GM19324 (cell line): ENCODE measurements around the gene CEP112.

Experiments used
- ATAC-seq: cut with Tn5 transposase; IDR thresholded peaks from one replicate; pipeline ENCODE4 v1.9.1; 2021; ENCODE audit warnings: mild to moderate bottlenecking, moderate library complexity; ENCODE audit not compliant: unreplicated experiment, low FRiP score

CEP112 gene

DNA sequence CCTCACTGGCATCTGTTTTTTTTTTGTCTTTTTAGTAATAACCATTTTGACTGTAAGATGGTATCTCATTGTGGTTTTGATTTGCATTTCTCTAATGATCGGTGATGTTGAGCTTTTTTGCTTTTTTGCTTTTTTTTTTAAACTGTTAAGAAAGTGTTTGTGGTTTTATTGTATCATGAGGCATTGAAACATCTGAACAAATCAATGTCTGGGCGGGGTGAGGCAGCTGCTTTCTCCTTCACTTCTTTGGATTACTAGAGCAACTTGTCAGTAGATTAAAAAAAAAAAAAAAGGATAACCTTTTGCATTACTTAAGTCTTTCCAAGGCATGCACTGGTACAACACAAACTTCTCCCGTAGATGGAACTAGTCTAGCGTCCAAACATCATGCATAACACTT lies 191.7 kb downstream of the CEP112 start:
- ATAC-seq = no peak

DNA sequence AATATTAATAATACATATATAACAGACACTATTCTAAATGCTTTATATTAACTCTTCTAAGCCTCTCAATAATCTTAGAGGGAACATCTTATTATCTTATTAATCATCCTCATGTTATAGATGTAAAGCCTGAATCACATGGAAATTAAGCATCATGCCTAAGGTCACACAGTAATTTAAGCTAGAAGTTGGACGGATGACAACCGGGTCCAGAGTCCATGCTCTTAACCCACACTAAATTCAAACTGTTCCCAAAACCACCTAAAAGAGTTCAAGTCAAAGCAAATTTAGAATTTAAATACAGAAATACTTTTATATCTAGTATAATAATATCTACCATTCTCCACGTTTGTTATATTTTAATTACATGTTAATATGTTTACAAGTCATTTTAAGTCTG lies 193.3 kb downstream of the CEP112 start:
- no peak for ATAC-seq

DNA sequence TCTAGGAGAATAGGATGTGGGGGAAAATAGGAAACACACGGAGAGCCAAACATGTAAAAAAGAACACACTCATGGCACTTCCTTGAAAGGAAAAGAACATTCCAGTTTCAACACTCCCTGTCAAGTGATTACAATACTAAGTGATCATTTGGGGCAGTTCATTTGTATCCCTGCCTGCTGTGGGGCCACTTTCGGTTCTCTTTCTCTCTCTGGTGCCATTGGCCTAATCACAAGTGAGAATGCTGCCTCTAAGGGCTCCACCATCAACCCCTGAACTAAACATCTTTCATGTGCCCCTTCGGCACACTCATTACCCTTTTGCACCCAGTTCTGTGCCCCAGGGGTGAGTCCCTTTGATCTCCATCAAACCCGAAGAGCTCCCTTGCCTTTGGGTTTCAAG lies 197.3 kb downstream of the CEP112 start:
- no peak for ATAC-seq

DNA sequence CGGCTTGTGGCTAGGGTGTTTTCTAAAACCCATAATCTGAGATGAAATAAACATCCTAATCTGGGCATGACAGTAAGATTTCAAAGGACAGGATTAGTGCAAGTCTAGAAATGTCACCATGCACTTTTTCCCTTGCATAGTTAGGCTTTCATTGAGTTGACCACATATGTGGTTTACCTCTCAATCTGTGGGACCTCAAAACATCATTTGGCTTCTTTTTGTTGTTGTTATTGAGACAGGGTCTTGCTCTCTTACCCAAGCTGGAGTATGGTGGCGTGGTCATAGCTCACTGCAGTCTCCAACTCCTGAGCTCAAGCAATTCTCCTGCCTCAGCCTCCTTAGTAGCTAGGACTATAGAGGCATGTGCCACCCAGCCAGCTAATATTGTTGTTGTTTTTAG lies 197.8 kb downstream of the CEP112 start:
- ATAC-seq = no peak

DNA sequence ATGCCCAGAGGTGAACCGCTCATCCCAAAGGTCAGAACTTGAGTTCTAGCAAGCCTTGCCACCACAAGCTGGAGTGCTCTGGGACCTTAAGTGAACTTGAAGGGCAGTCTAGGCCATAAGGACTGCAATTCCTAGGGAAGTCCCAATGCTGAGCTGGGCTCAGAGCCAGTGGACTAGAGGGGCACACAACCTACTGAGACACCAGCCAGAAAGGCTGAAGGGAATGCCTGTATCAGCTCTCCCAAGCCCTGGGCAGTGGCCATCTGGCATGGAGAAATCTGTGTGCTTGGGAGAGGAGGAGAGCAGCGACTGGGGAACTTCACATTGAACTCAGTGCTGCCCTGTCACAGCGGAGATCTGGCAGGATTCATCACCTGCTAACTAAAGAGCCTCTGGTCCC lies 201.3 kb downstream of the CEP112 start:
- ATAC-seq = no peak

DNA sequence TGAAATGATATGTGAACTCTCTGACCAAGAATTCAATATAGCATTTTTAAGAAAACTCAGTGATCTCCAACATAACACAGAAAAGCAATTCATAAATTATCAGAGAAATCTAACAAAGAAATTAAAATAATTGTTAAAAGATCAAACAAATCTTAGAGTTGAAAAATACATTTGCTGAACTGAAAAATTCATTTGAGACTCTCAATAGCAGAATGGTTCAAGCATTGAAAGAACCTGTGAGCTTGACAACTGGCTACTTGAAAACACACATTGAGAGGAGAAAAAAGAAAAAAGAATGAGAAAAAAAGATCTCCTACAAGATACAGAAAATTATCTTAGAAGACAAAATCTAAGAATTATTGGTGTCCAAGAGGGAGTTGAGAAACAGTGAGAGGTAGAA lies 203.5 kb downstream of the CEP112 start:
- no peak for ATAC-seq

DNA sequence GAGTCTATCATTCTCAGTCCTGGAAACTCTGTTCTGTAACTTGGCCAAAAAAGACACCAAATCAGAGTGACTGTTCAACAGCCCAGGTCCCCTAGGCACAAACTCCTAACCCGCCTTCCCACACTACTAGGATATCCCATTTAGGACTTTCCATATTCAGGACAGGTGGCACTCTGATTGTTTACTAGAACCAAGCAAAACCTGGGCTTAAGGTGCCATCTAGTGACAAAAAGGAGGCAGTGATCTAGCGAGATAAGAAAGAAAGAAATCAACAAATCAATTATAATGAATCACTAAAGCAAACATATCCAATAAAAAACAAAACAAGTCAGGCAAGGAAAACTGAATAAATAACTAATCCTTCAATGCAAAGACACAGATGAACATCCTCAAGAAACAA lies 203.9 kb downstream of the CEP112 start:
- no peak for ATAC-seq

DNA sequence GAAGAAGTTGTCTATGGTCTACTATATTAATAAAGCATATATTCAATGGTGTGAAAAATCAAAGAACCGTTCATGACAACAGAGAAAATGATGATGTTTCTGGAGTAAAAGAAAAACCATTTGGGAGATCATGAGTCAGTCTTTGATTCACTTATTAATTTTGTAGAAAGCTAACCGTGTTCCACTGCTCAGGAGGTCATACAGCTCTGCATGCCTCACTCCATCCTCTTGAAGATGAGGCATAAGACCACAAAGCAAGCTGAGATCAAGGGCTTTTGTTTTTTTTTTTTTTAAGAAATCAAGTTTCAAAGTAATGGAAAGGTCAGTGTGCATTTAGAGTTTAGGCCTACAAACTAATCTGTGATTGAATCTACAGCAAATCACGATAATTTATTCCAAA lies 206.4 kb downstream of the CEP112 start:
- ATAC-seq = no peak

DNA sequence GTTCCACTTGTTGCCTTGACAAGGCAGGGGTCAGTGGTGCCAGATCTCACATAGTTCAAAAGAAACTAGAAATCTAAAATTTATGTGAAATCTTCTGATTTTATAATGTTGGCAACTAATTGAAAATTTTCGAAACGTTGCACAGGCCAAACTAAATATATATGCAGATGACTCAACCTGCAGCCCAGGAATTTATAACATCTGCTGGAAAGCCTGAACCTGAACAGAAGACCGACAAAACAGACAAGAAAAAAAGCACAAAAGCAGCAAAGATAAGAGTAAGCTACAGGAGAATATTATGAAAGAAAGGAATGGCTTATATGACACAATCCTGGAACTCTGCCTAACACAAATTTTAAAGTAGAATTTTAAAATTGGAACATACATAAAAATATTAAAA lies 207.6 kb downstream of the CEP112 start:
- ATAC-seq = no peak

DNA sequence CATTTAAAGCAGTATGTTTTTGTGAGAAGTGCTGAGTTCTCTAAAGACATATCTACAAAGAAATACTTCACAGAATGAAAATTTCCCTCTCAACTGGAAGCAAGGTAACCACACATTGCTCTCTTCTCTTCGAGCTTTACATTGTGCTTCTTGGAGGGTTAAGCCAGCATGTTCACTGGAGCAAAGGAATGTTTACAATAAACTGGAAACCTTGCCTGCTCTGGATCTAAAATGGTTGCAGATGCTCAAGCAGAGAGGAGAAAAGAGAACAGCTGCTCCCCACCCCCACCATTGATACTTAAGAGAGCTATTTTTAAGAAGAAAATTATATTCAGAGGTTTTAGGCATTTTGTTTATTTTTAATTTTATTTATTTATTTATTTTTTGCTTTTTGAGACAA lies 213.1 kb downstream of the CEP112 start:
- no peak for ATAC-seq

DNA sequence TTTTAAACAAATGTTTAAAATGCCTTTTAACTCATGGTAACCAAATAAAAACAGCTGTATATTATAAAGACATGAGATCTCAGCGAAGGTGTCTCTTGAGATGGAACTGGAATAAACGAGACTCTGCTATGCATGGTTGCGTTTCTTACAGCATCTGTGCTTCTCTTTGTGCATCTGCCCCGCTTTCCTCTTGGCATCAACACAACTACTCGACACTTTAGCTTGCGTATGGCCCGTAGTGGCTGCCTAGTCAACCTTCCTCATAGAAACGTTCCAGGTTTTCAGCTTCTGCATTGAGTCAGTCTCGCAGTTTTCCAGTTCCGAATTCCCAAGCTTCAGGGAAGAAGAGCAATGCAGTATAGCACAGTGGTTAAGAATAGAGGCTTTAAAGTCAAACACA lies 214.9 kb downstream of the CEP112 start:
- ATAC-seq = no peak

DNA sequence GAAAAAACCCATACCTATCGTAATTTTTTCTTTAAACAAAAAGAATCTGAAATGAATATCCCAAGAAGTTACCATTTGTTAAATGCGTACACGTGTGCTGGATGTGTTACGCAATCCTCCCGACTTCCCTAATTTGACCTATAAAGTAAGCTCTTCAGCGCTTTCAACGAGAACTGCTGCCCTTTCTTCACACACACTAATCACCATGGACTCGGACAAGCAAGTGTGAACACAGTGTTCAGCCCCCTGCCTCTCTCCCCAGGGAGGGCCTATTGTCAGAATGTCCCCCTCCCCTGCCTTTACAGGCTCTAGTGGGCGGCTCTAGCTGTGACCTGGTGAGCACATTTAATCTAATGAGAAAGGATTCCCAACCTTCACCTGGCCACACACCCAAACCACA lies 216.1 kb downstream of the CEP112 start:
- ATAC-seq = no peak

DNA sequence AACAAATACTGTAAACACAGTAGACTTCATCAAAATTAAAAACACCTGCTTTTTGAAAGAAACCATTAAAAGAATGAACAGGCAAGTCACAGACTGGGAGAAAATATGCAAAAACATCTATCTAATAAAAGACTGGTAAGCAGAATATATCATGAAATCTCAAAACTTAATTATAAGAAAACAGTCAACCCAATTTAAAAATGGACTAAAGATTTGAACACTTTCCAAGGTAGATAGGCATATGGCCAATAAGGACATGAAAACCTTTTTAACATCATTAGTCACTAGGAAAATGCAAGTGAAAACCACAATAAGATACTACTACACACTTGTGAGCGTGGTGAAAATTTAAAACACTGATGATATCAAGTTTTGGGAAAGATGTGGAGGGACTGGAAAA lies 218.7 kb downstream of the CEP112 start:
- no peak for ATAC-seq

DNA sequence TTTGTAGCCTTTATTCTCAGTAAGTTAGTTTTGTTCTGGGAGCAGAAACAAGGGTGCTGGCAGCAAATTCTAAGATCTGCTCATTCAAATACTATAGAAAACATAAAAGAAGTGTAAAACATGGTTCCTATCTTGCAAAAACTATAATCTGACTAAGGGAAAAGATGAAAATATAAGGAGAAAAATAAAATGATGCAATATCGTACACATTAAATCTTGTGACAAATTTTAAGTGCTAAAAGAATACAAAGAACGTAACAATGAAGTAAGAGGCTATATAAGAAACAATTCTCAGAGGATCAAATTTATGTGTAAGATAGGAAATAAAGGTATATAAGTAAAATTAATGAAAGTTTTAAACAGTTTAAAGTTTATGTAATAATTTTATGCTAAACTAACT lies 224.6 kb downstream of the CEP112 start:
- no peak for ATAC-seq

DNA sequence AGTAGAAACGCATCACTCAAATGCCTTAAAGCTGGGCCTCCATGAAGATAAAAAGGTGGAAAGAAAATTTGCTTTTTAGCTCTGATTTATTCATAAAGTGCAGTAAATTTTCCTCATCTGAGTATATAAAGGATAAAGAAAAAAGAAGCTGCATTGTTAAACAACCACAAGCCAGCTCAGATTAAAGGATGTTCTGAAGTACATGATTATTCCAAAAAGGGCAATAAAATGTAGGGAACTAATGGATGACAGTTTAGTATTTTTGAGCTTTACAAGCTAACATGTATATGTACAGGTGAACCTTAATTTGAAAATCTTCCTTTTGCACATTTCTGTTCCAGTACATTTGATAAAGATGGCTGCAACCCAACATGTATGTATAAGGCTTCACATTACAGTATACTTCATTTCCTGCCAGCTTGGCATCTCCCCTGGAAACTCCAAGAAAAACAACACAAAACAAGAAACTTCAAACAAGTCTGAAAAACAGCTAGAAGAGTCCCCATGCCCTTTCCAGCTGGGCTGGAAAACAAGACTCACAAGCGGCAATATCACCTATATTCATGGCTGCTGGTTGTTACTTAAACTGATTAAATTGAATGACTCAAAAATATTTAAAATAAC lies 225.7 kb downstream of the CEP112 start:
- ATAC-seq = no peak

DNA sequence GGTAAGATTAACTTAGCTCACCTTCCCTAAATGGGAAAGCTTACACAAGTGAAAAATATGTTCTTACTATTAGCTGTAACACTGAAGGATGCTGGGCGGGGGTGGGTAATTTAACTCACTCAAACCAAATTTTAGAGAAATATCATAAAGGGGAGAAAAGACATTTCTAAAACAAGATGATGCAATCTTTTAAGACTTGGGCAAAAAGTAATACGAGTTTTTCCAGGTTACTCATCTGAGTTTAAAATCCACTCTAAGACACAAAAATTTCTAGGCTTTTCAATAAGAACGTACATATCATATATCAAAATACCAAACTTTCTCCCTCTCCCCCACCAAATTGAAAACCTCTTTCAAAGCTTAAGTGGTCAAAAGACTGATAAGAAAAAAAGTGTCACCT lies 228.8 kb downstream of the CEP112 start:
- no peak for ATAC-seq

DNA sequence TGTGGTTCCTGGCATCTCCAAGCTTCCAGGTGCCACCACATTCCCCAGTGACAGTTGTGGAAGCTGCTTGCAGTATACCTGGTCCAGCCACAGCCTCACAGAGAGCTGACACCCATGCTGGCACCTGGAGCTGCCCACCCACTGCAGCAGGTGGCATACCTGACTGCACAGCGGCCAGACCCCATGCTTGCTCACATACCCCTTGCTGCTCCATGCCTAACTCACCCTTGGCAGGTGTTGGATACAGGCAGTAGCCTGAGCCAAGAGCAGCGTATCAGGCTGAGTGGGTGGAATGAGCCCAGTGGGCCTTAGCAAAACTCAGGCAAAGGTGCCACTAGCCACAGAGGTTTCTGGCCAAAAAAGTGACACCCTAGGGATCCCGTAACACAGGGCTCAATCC lies 232.3 kb downstream of the CEP112 start:
- no peak for ATAC-seq

DNA sequence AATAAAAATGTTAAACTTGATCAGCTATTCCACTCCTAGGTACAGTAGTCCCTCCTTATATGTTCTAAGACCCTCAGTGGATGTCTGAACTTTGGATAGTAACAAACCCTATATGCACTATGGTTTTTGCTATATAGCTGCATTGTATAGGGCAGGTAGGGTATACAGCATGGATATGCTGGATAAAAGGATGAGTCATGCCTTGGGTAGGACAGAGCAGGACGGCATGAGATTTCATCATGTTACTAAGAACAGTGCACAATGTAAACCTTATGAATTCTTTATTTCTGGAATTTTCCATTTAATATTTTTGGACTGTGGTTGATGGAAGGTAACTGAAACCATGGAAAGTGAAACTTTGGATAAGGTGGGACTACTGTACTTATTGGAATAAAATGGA lies 235.1 kb downstream of the CEP112 start:
- ATAC-seq = no peak

DNA sequence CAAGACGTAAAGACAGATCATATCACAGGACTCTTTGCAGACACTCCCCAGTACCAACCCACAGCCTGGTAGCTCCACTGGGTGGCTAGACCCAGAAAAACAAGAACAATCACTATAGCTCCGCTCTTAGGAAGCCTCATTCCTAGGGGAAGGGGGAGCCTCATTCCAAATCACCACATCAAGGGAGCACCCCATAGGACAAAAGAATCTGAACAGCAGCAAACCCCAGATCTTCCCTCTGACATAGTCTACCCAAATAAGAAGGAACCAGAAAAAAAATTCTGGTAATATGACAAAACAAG lies 237.8 kb downstream of the CEP112 start:
- no peak for ATAC-seq

DNA sequence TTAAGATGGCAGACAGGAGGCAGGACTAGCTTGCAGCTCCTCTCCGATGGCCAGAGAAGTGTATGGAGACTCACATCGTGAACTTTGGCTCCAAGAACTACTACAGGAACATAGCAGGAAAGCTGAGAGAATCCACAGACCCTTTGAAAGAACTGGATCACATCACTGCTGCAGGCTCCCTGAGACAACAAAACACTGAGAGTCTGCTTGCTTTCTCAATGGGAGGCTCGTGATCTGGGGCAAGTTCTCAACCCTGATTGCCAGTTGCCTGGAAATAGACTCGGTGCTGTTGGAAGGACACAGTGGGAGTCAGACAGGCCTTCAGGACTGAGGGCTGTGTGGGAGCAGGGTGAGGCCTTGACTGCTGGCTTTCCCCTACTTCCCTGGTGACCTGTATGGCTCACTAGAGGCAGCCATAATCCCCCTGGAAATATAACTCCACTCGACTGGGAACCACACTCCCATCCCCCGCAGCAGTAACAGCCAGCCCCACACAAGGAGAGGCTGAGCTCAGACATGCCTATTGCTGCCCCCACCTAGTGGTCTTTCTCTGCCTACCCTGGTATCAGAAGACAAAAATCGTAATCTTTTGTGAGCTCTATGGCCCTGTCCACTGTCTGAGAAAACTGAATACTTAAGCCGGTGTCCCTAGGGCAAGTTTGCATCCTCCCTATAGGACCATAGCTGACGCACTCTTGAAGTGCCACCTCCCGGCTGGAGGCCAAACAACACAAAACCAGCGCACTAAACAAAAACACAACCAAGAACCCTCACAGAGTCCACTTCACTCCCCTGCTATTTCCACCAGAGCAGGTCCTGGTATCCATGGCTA lies 238.4 kb downstream of the CEP112 start:
- ATAC-seq = no peak

DNA sequence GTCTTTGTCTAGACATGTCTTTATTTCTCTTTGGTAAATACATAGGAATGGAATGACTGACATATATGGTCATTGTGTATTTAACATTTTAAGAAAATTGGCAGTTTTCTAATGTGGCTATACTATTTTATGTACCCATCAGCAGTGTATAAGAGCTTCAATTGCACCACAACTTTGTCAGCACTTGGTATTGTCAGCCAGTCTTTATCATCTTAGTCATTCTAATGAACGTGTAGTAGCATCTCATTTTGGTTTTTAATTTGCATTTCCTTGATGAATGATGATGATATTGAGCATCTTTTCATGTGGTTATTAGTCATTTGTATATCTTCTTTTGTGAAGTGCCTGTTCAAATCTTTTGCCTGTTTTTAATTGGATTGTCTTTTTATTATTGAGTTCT lies 239.3 kb downstream of the CEP112 start:
- no peak for ATAC-seq

DNA sequence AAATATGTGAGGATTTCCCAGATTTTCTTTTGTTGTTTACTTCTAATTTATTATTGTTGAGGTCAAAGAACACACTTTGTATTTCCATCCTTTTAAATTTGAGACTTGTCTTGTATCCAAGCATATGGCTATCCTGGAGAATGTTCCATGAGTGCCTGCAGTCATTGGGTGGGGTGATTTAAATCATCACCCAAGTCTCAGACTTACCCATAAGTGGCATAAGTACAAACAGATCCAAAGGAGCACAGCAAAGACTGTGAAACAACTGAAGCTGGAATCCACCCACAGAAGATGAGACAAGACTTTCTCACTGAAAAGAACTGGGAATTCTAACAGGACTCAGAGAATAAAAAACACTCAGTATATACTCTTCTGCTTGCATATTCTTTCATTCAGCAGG lies 239.9 kb downstream of the CEP112 start:
- no peak for ATAC-seq

DNA sequence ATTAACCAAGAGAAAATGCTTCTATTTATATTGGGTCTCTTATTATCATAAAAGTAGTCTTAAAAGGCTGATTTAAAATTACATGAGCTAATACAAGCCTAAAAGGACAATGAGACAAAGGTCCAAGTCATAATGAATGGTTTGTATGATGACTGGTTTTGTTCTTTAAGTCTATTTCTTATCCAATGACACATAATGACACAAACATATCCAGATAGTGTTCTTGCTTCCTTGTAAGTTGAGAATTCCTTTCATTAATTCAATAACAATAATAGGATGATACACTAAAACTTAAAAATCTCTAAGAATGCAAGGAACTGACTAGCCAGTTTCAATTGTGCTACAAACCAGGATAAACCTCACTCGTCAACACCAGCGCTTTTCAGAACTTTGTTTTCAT lies 244.1 kb downstream of the CEP112 start:
- no peak for ATAC-seq
